ENCODE measurements around the gene GPR146.
"Not testable (repeated sequence)": the region's sequence is repeated elsewhere in the genome, so short reads cannot be mapped to it uniquely, and the experiment has no call there.

GPR146 gene, protein sequence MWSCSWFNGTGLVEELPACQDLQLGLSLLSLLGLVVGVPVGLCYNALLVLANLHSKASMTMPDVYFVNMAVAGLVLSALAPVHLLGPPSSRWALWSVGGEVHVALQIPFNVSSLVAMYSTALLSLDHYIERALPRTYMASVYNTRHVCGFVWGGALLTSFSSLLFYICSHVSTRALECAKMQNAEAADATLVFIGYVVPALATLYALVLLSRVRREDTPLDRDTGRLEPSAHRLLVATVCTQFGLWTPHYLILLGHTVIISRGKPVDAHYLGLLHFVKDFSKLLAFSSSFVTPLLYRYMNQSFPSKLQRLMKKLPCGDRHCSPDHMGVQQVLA

GRCh38 chr7:1044189-1045068 is at the start of gene GPR146:
Gene GPR146, plus strand, starts transcription at chr7:1044546. Its CDS starts 12,970 bp downstream, at chr7:1057516.
- peak; percentile 62 for DNase-seq

GRCh38 chr7:994592-995308 is 49.6 kb upstream of the GPR146 start:
- no peak for DNase-seq

- no peak for DNase-seq
These were observed 48.8 kb upstream of the GPR146 start for GRCh38 chr7:995571-995970.

DNA sequence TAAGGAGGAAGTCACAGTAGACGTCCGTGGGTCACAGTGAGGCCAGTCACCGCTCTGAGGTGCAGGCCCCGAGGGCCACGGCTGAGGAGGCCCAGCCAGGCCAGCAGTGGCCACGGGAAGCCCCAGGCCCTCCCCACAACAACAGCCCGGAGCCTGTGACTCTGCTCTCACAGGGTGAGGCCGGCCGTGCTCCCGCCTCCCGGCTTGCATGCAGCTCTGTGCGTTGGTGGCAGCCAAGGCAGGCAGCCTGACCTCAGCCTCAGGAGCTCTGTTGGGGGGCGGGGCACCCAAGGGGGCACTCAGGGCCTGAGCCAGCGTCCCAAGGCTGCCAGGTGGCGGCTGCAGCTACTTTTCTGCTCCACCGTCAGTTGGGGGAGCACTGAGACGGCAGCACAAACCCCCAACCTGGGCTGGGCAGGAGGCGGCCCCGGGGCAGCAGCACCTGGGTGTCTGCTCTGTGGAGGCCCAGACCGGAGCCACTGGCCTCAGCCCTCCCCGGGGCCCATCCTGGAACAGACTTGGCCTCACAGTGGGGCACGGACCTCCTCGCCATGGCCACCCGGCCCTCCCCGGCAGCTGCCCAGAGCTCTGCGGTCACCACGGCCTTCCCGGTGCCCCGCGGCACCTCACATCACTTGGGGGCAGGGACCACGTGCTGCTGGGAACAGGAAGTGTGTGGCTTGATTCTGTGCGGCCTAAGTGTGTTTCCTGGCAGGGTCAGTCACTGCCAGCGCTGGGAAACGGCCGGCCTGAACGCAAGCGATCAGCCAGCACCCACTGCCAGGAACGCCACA is 48.1 kb upstream of the GPR146 start:
- DNase-seq, result no peak

DNA sequence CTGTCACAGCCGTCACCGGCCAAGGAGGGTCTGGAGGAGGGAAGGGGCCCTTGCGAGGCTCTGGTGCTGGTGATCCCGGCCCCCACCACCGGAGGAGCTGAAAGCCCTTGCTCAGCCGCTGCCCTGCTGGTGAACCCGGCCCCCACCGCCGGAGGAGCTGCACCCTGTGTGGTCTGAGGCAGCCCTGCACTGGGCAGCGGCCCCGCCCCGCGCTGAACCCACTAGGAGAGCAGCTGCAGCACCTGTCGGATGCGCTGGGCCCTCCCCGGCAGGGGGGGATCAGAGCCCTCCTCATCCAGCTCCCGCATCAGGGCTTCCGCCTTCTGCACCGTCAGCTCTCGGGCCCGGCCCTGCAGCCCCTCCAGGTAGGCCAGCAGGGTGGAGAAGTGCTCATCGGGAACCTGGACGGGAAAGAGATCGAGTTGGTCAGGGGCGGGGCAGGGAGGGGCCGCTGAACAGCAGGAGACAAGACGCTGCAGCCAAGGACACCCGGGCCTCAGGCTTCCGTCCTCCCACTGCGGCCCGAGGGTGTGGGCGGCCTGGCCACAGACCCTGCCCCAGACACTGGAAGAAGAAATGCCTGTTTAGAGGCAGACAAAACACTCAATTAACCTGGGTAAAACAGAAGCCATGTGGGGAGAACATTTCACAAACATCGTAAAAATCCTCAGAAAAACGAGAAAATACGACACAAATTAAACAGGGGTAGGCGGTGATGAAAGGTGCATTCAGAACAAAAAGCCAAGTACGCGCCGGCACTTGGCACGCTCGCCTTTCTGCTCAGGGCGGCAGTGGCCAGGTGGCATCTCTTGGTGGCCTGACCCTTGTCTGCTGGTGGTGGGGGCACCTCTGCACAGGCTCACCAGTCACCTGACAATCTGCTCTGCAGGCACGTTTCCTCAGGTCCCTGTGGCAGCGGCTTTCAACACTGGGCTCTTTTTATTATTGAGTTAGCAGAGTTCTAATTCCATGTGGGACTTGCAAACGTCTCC is 46.6 kb upstream of the GPR146 start:
- DNase-seq, result no peak

DNA sequence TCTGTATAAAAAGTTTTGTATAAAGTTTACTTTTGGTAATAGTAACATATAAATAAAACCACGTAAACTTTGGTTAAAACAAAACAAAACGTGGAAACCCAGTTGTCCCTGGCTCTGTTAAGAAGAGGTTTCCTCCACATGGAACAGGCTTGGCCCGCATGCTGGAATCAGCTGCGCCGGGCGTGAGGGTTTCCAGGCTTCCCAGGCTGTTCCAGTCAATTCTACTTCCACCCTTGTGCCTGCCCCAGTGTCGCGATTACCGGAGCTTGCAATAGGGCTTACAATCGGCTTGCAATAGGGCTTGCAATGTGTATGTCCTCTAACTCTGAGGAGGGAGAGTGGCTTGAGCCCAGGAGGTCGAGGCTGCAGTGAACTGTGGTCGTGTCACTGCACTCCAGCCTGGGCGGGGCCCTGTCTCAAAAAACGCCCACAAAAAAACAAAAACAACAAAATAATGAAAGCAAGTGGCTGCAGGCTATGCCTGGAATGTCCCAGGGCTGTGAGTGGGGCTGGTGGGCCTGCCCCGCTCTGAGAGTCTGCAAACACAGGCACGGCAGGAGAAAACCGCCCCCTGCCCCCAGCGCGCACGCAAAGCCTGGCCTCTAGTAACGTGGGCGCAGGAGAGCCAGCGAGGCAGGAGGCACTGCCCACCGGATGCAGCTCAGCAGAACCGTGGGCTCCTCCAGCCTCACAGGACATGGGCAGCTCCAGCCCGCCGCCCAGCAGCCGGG is 45.0 kb upstream of the GPR146 start:
- DNase-seq, result no peak

DNA sequence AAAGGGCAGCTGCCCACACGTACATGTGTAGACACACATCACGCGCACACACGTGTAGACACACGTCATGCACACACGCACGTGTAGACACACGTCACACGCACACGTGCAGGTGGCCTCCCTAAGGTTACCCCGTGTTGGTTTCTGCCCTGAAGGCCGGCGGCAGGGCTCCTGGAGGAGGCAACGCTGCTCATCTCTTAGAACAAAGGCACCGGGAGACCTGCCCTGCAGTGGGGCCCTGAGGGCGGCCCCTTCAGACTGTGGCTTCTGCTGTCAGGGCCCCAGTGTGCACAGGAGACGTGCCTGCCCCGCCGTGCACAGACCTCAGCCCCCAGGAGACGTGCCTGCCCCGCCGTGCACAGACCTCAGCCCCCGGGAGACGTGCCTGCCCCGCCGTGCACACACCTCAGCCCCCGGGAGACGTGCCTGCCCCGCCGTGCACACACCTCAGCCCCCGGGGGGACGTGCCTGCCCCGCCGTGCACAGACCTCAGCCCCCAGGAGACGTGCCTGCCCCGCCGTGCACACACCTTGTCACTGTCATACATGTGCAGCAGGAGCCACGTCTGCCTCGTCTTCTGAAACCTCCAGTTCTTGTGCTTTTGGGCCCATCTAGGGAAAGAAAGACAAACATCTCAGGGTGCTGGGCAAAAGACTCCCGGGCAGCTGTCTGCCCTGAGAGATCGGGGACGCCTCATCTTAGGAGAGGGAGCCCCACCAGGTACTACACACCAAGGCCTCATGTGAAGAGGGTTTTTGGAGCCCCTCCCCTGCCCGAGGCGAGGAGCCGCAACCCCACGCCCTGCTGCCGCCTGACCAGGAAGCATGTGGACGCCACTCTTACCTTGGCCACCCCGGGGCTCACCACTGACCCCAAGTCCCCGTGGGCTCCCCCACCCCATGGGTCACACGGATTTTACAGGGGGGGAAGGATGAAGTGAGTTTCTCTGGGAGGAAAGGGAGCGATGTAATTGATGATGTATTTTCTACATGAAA is 44.1 kb upstream of the GPR146 start:
- no peak for DNase-seq

DNA sequence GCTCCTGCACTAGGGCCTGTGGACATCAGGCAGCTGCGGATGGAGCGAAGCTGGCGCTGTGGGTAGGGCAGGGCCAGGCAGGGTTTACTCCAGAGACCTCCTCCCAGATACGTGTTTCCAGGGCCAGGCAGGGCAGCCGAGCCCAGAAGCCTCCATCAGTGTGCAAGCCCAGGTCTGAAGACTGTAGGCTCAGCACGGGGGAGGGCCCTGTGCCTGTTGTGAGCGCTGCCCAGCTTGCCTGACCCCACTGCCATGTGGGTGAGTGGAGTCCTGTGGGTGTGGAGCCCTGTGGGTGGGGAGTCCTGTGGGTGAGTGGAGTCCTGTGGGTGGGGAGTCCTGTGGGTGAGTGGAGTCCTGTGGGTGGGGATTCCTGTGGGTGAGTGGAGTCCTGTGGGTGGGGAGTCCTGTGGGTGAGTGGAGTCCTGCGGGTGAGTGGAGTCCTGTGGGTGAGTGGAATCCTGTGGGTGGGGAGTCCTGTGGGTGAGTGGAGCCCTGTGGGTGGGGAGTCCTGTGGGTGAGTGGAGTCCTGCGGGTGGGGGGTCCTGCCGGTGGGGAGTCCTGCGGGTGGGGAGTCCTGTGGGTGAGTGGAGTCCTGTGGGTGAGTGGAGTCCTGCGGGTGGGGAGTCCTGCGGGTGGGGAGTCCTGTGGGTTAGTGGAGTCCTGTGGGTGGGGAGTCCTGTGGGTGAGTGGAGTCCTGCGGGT is 43.1 kb upstream of the GPR146 start:
- not testable (repeated sequence) for DNase-seq

- DNase-seq, result not testable (repeated sequence)
These were observed 42.3 kb upstream of the GPR146 start for GRCh38 chr7:1002026-1002425.

GRCh38 chr7:1002445-1002844 is 41.9 kb upstream of the GPR146 start:
- not testable (repeated sequence) for DNase-seq

GRCh38 chr7:1004018-1004852 is 40.1 kb upstream of the GPR146 start:
- no peak for DNase-seq

DNA sequence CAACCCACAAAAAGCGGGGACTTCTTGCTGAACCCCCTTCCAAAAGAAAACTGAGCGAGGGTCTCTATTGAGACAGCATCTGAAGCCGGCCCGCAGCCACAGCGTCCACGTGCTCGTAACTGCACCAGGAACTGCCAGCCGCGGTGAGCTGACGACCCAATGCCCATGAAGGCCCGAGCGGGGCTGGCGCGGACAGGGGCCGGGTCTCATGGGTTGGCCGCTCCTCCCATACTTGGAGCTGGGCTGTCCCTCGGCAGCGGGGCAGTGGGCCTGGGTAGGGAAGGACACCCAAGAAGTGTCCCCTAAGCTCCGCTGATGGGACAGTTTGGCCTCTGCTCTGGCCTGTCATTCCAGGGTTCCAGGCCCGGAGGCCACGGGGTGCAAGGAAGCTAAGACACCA is 39.0 kb upstream of the GPR146 start:
- no peak for DNase-seq

DNA sequence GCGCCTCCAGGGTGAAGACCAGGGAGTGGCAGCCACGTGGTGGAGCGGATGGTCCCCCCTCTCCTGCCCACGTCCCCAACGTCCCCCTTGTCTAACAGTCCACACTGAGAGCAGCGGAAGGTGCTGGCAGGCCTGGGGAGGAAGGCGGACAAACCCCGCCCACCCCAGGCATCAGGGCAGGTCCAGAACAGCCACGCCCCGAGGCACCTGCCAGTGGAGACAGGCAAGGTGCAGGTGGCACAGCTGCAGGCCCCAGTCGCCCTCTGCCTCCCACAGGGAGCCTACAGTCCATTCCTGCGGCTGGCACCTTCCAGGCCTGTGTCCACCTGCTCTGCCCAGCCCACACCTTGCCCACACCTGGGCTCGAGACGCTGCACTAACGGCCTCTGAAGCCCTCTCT is 36.4 kb upstream of the GPR146 start:
- DNase-seq, result no peak

- DNase-seq, result no peak
These were observed 35.5 kb upstream of the GPR146 start for GRCh38 chr7:1008733-1009363.

DNA sequence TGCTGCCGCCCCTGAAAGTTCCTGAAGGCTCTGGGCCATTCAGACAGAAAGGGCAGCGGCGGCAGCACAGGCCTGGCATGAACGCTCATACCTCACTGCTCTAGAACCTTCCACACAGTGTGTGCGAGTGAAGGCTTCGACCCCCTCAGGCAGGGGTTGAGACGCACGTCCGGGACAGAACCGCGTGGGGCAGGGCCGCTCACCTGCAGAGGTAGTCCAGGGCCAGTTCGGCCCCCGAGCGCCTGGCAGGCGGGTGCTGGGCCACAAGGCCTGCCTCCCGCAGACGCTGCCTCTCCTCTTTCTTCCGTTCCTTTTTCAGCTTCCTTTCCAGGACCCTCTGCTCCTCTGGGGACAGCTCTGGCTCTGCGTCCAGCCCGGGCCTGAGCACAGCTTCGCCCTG is 34.6 kb upstream of the GPR146 start:
- DNase-seq, result no peak

- DNase-seq, result no peak
These were observed 34.1 kb upstream of the GPR146 start for GRCh38 chr7:1010226-1010625.
